Stimulated activated CD8-positive, alpha-beta memory T cell treated with anti-CD3 and anti-CD28 coated beads, Interleukin-7, amount 100 ng/mL, for 1 hour (primary cell): ENCODE measurements around the gene FHIT.
"Not testable (repeated sequence)": the region's sequence is repeated elsewhere in the genome, so short reads cannot be mapped to it uniquely, and the experiment has no call there.

Source experiments
- DNase-seq, 2 donors: peaks; one replicate each; pipeline ENCODE4 v3.0.0-alpha.2; 2020; ENCODE audit warnings: low read depth in 2 of 2

The FHIT gene

DNA sequence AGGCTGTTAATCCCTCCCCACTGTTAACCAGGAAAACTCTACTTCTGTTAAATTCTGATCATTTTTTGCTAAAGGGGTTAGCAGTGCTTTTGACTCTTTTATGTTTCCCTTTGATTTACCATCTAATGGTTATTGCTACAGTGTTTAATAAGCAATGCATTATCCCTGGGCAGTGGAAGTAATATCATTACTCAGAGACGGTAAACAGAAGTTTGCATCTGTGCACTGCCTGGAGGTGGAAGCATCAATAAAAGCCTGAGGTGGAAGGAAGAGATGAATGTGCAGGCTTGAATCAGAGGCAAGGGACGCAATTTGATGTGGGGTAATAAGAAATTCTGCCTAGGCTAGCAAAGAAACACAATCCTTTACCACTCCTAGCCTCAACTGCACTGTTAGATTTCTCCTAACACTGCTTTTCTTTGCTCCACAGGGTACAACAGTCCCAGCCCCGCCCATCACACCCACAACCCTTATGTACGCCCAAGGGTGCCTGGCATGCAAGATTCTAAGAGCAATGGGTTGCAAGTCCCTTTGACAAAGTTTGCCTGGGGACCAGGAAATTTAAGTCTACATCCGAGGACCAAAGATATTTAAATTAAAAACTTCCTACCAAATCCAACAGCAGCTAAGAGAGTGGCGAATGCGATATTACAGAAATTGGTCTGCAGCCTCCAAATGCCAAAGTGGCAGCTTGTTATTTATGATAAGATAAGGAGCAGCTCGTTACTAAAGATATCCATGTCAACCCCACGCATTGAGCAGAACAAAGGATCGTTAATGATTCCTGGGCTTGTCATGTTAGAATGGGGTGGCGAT is 261.4 kb downstream of the FHIT start:
- DNase-seq, result no peak

- not testable (repeated sequence) for DNase-seq
These were observed 264.1 kb downstream of the FHIT start for GRCh38 chr3:60987191-60987590.

- no peak for DNase-seq
These were observed 264.7 kb downstream of the FHIT start for GRCh38 chr3:60986552-60986951.

GRCh38 chr3:60983906-60984305 is 267.3 kb downstream of the FHIT start:
- DNase-seq, result no peak

DNA sequence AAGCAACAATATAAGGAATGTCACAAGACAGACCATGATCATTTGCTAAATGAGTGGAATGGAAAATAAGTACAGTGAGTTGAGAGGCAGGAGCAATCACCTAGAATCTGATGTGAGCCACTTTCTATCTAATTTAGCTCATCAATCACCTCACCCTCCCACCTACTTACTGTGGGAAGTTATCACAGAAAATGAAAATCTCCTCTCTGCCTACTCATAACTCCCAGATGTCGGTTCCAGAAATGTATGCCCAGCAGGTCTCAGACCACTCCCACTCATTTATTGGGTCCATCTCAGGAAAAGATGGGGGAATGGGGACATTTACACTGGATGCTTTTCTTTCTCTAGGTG is 270.9 kb downstream of the FHIT start:
- DNase-seq, result no peak

DNA sequence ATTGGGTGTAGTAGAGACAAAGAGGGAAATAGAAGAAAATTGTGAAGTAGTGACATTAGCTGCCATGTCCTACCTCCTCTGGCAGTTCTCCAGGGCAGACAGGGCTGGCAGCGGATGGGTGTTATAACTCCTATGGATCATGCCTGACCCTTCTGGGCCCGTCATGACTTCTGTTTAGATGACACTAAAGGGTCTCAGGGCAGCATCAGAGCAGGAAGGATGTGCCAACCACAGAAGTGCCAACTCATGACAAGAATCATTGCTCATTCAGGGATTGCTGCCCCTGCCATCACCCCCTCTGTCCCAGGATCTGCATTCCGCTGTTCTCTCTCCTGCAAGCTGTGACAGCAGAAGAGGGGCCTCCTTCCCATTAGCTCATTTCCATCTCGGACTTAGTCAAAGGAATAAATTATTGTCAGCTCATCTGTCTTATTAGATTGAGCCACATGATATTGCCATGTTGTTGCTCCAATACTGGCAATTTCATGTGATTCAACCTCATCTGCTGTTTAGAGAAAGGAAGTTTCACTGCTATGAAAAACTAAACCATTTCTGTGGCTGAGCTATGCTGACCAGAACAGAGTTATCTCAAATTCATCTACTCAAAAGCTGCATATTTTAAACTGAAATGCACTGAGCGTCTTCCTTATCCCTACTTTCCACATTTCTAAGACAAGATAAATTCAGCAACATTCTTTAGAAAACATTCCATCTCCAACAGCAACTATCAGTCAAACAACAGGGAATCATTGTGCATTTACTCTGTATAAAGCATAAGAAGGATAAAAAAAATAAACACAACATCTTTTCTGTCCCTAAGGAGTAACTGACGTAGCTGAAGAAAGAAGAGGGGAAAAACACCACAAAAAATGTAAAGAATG is 271.6 kb downstream of the FHIT start:
- no peak for DNase-seq

DNA sequence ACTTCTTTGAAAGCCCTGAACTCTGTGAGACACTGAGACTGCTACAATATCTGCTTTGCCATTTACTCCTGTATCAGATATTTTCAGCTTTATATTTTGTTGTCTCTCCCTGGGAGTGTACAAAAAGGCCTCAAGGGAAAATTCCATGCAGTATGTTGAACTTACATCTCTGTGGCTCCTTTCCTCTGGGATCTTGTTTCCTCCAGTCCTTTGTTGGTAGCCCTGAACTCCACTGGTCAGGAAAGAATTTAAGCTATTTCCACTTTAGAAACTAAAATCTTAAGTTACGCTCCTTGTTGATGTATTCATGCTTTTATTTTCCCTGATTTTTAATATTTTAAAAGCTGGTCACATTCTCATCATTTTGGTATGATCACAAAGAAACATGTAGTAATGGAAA is 277.9 kb downstream of the FHIT start:
- DNase-seq, result no peak

DNA sequence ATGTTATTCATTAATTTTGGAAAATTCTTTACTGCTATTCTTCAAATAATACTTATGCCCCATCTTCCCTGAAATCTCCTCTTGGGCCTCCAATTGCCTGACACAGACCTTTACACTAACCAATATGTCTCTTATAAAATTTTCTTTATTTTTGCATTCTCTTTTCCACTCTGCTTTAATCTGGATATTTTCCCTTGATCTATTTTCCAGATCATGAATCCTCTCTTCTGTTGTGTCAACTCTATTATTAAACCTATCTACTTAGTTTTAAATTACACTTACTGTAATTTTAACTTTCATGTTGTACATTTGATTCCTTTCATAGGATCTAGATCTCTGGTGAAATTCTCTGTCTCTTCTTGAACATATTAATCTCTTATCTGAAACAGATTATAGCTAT is 278.7 kb downstream of the FHIT start:
- no peak for DNase-seq

DNA sequence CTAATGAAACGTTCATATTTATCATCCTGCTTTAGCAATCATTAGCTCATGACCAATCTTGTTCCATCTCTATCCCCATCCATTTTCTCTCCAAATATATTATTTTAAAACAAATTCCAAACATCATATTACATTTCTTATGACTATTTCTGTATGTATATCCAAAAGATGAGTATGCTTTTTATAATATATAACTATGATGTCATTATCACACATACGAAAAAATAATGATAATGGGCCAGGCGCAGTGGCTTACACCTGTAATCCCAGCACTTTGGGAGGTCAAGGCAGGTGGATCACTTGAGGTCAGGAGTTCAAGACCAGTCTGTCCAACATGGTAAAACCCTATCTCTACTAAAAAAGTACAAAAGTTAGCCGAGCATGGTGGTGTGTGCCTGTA is 280.4 kb downstream of the FHIT start:
- no peak for DNase-seq

DNA sequence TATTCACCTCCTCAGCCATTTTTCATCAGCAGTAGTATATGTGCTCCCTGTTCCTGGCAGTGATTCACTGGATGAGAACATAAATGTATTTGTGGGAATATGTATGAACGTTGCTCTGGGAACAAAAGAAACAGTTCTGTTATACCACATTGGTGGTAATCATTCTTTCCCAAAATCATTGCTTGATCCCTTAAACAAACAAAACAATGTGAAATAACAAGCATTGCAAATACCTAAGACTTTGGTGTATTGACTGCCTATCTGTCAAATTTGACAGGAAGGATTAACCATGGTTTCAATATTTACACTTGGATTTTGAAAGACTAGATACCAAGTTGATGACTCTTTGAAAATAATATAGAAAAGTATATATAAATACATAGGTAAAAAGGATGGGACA is 284.1 kb downstream of the FHIT start:
- DNase-seq, result no peak

- no peak for DNase-seq
These were observed 293.7 kb downstream of the FHIT start for GRCh38 chr3:60957541-60957940.

DNA sequence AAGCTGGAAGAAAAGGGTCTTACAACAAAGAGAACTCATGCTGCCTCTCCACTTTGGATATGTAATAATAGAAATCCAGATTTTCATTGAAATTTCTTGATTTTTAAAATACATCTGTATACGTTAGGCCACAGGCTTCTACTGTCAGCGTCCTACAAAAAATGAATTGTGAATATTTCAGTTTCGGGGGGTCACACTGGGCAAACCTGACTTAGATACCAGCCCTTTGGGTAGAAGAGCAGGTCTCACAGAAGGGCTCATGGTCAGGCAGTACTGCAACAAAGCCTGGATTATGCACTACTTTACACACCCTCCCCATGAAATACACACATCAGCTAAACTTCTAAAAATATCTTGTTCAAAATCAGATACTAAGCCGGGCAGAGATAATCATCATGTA is 294.5 kb downstream of the FHIT start:
- DNase-seq, result no peak

DNA sequence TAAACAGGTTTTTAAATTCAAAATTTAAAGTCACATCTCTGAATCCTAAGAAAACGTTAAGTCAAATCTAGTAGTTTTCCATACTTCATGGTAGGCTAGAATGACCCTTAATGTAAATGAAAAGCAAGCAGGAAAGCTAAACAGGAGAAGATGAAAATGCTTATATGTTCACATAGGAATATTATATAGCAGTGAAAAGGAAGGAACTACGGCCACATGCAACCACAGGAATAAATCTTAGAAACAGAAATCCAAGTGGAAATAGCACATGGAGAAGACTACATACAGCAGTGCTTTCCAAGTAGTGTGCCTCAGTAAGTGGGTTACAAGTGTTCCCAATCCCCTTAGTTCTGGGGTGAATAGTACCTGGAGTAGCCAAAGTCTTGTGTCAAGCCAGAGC is 296.2 kb downstream of the FHIT start:
- no peak for DNase-seq

GRCh38 chr3:60954048-60954447 is 297.2 kb downstream of the FHIT start:
- DNase-seq, result no peak

DNA sequence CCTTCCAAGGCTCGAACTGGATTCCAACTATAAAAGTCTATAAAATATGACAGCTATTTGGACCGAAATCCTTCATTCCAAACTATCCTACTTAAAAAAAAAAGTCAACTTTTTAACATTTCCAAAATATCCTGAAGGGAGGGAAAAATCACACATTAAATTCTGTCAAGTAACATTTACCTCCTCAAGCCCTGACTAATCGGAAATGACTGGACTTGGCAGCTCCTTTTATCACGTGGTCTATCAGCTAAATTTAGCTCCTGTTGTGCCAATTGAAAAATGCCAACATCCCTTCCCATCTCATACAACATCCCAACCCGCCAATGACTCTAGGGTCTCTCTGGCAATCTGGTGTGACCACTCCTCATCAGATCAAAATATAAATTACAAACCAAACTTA is 297.9 kb downstream of the FHIT start:
- no peak for DNase-seq

DNA sequence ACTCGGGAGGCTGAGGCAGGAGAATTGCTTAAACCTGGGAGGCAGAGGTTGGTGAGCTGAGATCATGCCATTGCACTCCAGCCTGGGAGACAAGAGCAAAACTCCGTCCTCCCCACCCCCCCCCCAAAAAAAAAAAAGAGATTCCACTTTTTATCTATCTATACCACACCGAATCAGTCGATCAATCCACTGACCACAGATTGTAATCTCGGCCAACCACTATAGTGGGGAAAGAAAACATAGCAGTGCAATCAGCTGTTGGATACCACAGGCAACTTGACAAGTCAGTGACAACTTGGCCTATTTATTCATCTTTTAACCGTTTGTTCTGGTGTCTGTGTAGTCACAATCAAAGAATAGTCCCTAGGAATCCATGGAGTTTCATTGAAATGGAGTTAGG is 299.2 kb downstream of the FHIT start:
- DNase-seq, result no peak

DNA sequence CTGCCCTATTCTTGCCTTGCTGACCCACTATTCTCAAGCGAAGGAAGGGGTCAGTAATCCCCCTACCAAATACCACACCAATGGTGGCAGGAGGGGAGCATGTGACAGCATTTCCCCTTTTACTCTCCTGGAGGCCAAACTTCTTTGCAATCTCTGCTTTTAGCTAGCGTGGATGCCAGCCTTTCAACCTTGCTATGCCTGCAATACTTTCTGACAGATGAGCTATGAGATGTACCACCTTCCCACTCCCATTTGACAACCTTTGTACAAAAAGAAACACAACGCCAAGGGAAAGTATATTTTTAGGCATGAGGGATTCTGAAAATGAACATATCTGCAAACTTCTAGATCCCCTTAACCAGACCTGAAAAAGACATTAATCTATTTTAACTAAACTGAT is 302.1 kb downstream of the FHIT start:
- DNase-seq, result no peak

- no peak for DNase-seq
These were observed 302.8 kb downstream of the FHIT start for GRCh38 chr3:60948488-60948887.

DNA sequence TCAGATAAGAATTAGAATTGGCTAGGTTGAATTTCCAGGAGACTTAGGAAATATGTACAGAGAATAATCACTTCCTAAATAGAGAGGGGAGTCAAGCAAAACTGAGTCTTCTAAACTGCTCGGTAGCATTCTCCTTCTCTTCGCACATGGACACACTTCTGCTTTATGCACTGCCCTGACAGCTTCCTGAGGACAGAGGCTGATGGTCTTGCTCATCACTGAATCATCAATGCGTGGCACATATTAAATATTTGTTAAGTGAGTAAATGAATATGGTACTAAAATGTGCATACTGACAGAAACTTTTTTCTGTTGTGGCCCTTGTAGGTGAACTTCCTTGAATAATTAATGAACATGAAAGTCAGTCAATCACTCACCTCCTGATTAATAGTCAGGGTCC is 315.5 kb downstream of the FHIT start:
- DNase-seq, result no peak

- no peak for DNase-seq
These were observed 317.4 kb downstream of the FHIT start for GRCh38 chr3:60933824-60934223.

- no peak for DNase-seq
These were observed 318.6 kb downstream of the FHIT start for GRCh38 chr3:60932643-60933042.

GRCh38 chr3:60932170-60932569 is 319.1 kb downstream of the FHIT start:
- DNase-seq, result no peak

DNA sequence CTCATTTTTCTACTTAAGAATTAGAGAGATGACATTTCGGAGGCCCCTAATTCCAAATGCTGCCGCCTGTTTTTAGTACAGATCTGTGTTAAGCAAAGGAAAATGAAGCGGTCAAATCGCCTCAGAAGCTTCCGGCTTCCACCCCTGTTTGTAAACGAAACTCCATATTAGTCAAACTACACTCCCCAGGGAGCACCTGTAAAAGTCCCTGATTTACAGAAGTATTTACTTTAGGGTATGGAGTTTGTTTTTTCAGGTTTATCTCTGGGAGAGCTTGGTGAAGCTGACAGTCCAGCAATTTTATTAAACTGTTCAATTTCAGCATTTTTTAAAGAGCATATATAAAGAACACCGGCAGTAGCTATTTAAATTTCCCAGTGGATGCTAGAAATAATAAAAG is 319.8 kb downstream of the FHIT start:
- DNase-seq, result no peak
